ENCODE data around the gene GCLC. TPM values are rescaled to one million over a fixed set of nuclear protein-coding genes. Genes with fewer than 3 reads are reported as not detected.

Gene GCLC
- total and polyA plus RNA-seq, 2 donors (not counting 1 experiment from before 2014, with no cell fraction given) = 10.7 to 25.8 TPM

- intact Hi-C loops (cut with micrococcal nuclease) = no loop called here
- Histone ChIP-seq H3K4me1 (ENCODE audit: control insufficient read depth in 2 of 2, insufficient read depth in 2 of 2, low read length in 2 of 2) (no peaks in the 10 kb centered on the region), H3K9me3 (ENCODE audit: control extremely low read depth in 1 of 3, control insufficient read depth in 2 of 3, insufficient read depth in 1 of 3, low read length in 2 of 3) (no peaks in the 10 kb centered on the region), H3K4me3 (ENCODE audit: control extremely low read depth in 1 of 5, extremely low read depth in 1 of 5, insufficient read depth in 1 of 5, low read depth in 2 of 5, low read length in 4 of 5) (no peak overlapping the region), H3K27ac (ENCODE audit: low read length in 2 of 2) (no peak overlapping the region), H3K79me2 (ENCODE audit: control insufficient read depth, insufficient read depth, low read length) (no peaks in the 10 kb centered on the region), H2AFZ (ENCODE audit: insufficient read depth, low read depth, low read length, poor library complexity, severe bottlenecking) (no peak overlapping the region), H4K20me1 (ENCODE audit: control insufficient read depth, insufficient read depth, low read length, poor library complexity, severe bottlenecking) (no peaks in the 10 kb centered on the region), H3K36me3 (replicated peaks in 1 of 2; ENCODE audit: control extremely low read depth in 1 of 2, control insufficient read depth in 1 of 2, extremely low read depth in 1 of 2, insufficient read depth in 2 of 2, low read length in 1 of 2) (peaks cover 4 to 35% of the 10 kb centered on the region in 2 experiments), H3K9ac (ENCODE audit: low read length) (no peak overlapping the region), H3K4me2 (replicated peaks; ENCODE audit: low read depth, low read length, poor library complexity, severe bottlenecking) (no peak overlapping the region), H3K27me3 (replicated peaks in 1 of 4; ENCODE audit: control extremely low read depth in 1 of 4, control insufficient read depth in 3 of 4, insufficient read depth in 4 of 4, low read length in 3 of 4) (no peaks in the 10 kb centered on the region)
- H3K27ac Mint-ChIP-seq = no peak overlapping the region
- TF ChIP-seq EZH2 (IDR thresholded peaks at IDR 0.05; ENCODE audit: borderline replicate concordance, insufficient read depth, low read depth, low read length, poor library complexity, severe bottlenecking) = no peak
- TF ChIP-seq, protein P1, sequence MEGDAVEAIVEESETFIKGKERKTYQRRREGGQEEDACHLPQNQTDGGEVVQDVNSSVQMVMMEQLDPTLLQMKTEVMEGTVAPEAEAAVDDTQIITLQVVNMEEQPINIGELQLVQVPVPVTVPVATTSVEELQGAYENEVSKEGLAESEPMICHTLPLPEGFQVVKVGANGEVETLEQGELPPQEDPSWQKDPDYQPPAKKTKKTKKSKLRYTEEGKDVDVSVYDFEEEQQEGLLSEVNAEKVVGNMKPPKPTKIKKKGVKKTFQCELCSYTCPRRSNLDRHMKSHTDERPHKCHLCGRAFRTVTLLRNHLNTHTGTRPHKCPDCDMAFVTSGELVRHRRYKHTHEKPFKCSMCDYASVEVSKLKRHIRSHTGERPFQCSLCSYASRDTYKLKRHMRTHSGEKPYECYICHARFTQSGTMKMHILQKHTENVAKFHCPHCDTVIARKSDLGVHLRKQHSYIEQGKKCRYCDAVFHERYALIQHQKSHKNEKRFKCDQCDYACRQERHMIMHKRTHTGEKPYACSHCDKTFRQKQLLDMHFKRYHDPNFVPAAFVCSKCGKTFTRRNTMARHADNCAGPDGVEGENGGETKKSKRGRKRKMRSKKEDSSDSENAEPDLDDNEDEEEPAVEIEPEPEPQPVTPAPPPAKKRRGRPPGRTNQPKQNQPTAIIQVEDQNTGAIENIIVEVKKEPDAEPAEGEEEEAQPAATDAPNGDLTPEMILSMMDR (IDR thresholded peaks at IDR 0.05) = no peak
- ATAC-seq (ENCODE audit: low read depth) (no peak), DNase-seq (no peak)
- ChIA-PET POLR2A (no interaction called here), CTCF (interaction anchor here (1.1 to 1.8 kb wide), 2 partner anchors 10 to 225 kb away, joined by 3 to 7 read pairs; no protein-coding TSS in a partner anchor)
- H3K27me3 Mint-ChIP-seq = no peaks in the 10 kb centered on the region
- no peaks in the 10 kb centered on the region for H3K9me3 Mint-ChIP-seq (ENCODE audit: insufficient read depth)
- no peak overlapping the region for H3K4me3 Mint-ChIP-seq
- no peaks in the 10 kb centered on the region for H3K4me1 Mint-ChIP-seq
- 100% methylated on average over 4 of the region's 5 CpGs for WGBS (ENCODE audit: insufficient coverage)
Observed at GRCh38 chr6:53503060-53503459, 41.8 kb downstream of the GCLC start.

GRCh38 chr6:53501432-53501831 is 43.5 kb downstream of the GCLC start:
- Mint-ChIP-seq H3K4me3 (no peak overlapping the region), H3K27me3 (no peaks in the 10 kb centered on the region), H3K27ac (no peak overlapping the region), H3K9me3 (ENCODE audit: insufficient read depth) (no peaks in the 10 kb centered on the region), H3K4me1 (no peaks in the 10 kb centered on the region)
- H3K4me1 ChIP-seq (ENCODE audit: control insufficient read depth in 2 of 2, insufficient read depth in 2 of 2, low read length in 2 of 2) = no peaks in the 10 kb centered on the region
- H3K27ac ChIP-seq (ENCODE audit: low read length in 2 of 2) = no peak overlapping the region
- no peaks in the 10 kb centered on the region for H3K79me2 ChIP-seq (ENCODE audit: control insufficient read depth, insufficient read depth, low read length)
- H3K4me2 ChIP-seq (replicated peaks; ENCODE audit: low read depth, low read length, poor library complexity, severe bottlenecking) = no peak overlapping the region
- H3K9ac ChIP-seq (ENCODE audit: low read length) = no peak overlapping the region
- H3K36me3 ChIP-seq (replicated peaks in 1 of 2; ENCODE audit: control extremely low read depth in 1 of 2, control insufficient read depth in 1 of 2, extremely low read depth in 1 of 2, insufficient read depth in 2 of 2, low read length in 1 of 2) = peaks cover 2 to 35% of the 10 kb centered on the region in 2 experiments
- no peaks in the 10 kb centered on the region for H4K20me1 ChIP-seq (ENCODE audit: control insufficient read depth, insufficient read depth, low read length, poor library complexity, severe bottlenecking)
- DNase-seq = no peak
- no peaks in the 10 kb centered on the region for H3K27me3 ChIP-seq (replicated peaks in 1 of 4; ENCODE audit: control extremely low read depth in 1 of 4, control insufficient read depth in 3 of 4, insufficient read depth in 4 of 4, low read length in 3 of 4)
- WGBS (ENCODE audit: insufficient coverage) = no CpG with 5 or more reads among the region's 3 CpGs
- H2AFZ ChIP-seq (ENCODE audit: insufficient read depth, low read depth, low read length, poor library complexity, severe bottlenecking) = no peak overlapping the region
- TF ChIP-seq EZH2 (IDR thresholded peaks at IDR 0.05; ENCODE audit: borderline replicate concordance, insufficient read depth, low read depth, low read length, poor library complexity, severe bottlenecking) = no peak
- TF ChIP-seq, protein P1 (IDR thresholded peaks at IDR 0.05) = no peak
- POLR2A ChIA-PET = no interaction called here
- H3K4me3 ChIP-seq (ENCODE audit: control extremely low read depth in 1 of 5, extremely low read depth in 1 of 5, insufficient read depth in 1 of 5, low read depth in 2 of 5, low read length in 4 of 5) = no peak overlapping the region
- H3K9me3 ChIP-seq (ENCODE audit: control extremely low read depth in 1 of 3, control insufficient read depth in 2 of 3, insufficient read depth in 1 of 3, low read length in 2 of 3) = no peaks in the 10 kb centered on the region
- intact Hi-C loops (cut with micrococcal nuclease) = no loop called here
- CTCF ChIA-PET = no interaction called here
- no peak for ATAC-seq (ENCODE audit: low read depth)

Data from B cell (primary cell).